Activated CD4-positive, CD25-positive, alpha-beta regulatory T cell (primary cell): Measurements from ENCODE around the gene ASNSD1.
"Not testable (repeated sequence)": the region's sequence is repeated elsewhere in the genome, so short reads cannot be mapped to it uniquely, and the experiment has no call there.

Source experiments
- DNase-seq, 4 experiments: peaks; one replicate each; lab custom pipeline; 2025; lab: John Stamatoyannopoulos, UW

ASNSD1 gene

DNA sequence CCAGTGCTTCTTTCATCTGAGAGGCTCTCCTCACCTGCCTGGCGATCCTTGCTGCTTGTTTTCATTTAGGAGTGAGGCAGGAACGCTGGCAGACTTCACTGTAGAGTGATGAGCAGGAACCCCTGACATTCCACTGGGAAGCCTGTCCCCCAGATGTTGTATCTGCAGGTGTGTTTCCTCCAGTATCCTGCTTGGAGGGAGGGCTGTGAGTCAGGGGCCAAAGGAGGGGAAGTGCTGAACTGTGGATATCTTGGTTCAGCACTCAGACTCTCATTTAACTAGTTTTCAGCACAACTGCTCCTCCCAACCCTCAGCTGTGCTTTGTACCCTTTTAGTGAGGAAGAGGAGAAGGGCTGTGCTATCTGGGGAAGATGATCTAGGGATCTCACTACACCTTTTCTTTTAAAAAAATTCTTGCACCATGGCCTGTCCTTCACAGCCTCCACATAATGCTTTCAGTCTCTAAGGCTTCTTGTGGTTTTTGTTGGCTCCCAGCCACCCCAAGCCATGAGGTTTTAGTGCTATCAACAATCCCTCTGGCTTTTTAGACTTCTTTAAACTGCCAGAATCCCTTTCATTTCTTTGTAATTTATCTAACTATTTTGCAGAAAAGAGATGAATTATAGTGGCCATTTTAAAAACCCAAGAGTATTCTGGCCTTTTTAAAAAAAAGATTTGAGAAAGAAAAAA, 24.4 kb downstream of the ASNSD1 start:
- no peak for DNase-seq

DNA sequence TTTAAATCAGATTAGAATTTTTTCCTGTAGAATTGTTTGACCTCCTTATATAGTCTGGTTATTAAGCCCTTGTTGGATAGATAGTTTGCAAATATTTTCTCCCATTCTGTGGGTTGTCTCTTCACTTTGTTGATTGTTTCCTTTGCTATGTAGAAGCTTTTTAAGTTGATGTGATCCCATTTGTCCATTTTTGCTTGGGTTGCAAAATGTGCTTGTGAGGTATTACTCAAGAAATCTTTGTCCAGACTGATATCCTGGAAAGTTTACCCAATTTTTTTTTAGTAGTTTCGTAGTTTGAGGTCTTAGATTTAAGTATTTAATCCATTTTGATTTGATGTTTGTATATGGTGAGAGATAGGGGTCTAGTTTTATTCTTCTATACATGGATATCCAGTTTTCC, 26.5 kb downstream of the ASNSD1 start:
- DNase-seq, result not testable (repeated sequence)

DNA sequence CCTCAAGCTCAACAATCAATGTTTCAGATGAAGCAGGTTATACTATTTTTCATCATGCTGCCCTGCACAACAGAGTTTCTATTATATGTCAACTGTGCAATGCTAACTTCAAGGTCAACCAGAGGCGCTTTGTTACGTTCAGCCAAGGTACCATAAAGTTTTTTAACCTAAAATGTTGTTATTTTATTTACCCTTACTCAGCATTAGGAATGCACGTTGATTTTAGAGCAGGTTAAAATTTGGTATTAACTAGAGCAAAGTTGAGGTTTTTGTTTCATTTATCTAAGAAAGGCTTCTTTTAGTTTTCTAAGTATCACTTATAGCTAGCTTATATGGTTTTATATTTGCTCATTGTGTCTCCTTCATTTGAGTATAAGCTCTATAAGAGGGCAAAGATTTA, 35.0 kb downstream of the ASNSD1 start:
- no peak for DNase-seq

DNA sequence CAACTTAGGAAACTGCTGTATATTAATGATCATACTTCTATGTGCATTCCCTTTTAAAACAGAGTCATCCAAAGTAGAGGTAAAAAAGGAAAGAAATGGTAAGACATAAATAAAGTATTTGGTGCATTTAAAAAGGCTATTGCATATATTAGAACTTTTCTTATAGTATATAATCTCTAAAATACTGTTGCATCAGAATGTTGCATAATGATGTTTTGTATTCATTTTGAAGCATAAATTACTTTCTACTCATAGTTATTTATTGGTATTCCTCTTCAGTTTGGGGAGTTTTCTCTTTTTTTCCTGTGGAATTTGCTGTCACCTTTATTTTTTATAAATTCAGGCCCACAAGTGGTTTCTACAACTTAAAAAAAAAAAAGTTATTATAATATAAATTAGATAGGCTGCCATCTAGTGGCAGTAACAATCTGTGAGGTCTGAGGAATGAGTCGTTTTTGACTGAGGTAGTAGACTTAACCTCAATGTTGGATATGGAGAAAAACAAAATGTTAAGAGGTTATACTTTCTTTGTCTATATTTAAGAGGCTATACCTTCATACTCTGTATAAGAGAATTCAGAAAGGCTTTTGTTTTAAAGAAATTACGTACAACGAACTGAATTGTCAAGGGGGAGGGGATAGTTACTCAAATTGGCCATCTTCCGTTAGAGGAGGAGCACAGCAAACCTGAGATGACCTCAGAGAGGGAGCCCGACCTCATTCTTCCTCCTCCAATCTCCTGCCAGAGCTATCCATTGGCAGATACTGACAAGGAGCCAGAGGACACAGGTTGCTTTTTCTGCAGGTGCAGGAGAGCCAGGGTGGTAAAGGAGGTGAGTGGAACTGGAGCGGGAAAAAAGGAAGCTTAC, 37.0 kb downstream of the ASNSD1 start:
- DNase-seq, result peak in 2 of 4 experiments; percentile 1 to 12

DNA sequence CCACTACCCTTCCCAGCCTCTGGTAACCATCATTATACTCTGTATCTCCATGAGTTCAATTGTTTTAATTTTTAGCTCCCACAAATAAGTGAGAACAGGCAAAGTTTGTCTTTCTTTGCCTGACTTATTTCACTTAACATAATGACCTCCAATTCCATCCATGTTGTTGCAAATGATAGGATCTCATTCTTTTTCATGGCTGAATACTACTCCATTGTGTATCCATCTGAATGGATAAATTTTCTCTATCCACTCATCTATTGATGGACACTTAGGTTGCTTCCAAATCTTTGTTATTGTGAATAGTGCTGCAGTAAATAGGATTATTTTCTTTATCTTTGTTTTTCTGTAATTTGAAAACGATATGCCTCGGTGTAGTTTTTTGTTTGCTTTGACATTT, 39.4 kb downstream of the ASNSD1 start:
- DNase-seq, result no peak

DNA sequence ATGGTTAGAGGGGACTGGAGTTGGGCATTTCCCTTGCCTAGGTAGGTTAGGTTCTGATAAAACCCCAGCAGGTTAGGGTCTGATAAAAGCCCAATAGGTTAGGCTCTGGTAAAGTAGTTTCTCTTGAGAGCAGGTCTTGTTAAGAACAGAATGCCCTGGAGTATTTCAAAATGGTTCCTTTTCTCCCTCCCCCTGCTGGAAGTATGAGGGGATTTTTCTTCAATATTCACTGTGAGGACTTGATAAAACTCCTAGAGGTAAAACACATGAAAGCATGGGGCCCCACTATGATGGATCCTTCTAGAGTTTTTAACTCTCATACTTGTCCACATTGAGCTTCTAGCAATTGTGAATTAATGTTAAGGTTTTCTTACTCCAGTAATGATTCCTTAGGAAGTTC, 40.8 kb downstream of the ASNSD1 start:
- DNase-seq, result no peak

DNA sequence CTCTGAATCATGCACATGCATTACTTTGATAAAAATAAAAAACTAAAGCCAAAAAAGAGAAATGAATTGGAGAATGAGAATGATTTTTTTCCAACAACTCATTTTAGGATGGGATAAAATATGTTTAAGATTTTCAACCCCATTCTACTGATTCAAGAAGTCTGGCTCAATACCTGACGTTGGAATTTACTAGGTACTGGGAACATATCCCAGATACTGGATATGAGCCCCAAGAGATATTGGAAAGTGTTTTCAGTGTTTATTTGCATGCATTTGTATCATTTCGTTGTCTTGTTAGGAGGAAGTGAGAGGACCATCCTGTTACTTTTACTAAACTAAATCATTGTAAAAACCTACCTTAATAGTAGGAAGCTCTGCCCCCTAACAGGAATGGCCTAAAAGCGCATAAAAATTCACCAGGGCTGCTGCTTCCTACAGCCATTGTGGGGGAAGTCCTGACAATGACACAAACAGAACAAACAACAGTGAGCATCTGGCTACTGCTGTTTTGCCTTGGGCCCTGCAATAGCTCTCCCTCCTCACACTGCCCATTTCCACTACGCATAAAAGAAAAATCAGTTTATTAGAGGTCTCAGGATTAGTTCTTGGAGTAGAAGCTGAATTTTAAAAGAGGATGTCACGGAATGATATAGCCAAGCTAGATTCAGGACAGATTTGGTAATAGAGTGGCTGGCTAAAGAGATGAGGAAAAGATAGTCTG, 48.4 kb downstream of the ASNSD1 start:
- DNase-seq, result no peak

DNA sequence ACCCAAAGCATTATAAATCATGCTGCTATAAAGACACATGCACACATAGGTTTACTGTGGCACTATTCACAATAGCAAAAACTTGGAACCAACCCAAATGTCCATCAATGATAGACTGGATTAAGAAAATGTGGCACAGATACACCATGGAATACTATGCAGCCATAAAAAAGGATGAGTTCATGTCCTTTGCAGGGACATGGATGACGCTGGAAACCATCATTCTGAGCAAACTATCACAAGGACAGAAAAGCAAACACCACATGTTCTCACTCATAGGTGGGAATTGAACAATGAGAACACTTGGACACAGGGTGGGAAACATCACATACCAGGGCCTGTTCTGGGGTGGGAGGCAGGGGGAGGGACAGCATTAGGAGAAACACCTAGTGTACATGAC, 56.3 kb downstream of the ASNSD1 start:
- not testable (repeated sequence) for DNase-seq

DNA sequence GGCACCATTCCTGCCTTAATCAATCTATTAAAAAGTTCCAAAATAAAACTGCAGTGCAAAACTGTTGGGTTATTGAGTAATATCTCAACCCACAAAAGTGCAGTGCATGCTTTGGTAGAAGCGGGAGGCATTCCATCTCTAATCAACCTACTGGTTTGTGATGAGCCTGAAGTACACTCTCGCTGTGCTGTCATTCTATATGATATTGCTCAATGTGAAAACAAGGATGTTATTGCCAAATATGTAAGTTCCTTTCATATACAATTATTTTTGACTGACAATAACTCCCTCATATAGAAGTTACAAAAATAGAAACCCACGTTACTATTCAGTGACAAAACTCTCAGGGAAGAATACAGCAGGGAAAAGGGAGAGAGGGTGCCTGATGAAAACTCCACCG, 58.3 kb downstream of the ASNSD1 start:
- no peak for DNase-seq
